GM12878 (cell line): ENCODE results near the gene PIK3R5. TPM values are rescaled to one million over a fixed set of nuclear protein-coding genes. Genes with fewer than 3 reads are reported as not detected.

Experiments
- ATAC-seq: fragments of 200-7000 bp; cut with Tn5 transposase; 3 replicates; pipeline ENCODE4 v1.9.1; 2020; ENCODE audit warnings: mild to moderate bottlenecking, moderate library complexity
- BruUV-seq: library from RNA; stranded (reverse); fragments of 400-500 nt; replicated peaks from 2 replicates; lab custom pipeline; 2021; lab: Mats Ljungman, UMichigan
- CTCF ChIA-PET: fragments of 300-600 bp; sonication (Branson Sonifier 250); formaldehyde crosslinking; extraction: SDS; loops from one replicate; lab custom pipeline; 2021; ENCODE audit warnings: inconsistent platforms; lab: Yijun Ruan, JAX
- POLR2A ChIA-PET: fragments of 350-600 bp; formaldehyde crosslinking; extraction: SDS; loops from one replicate; lab custom pipeline; 2021; ENCODE audit warnings: inconsistent platforms; lab: Charles Lee
- RAD21 ChIA-PET: fragments of 300-600 bp; sonication (Branson Sonifier 250); formaldehyde crosslinking; loops from one replicate; lab custom pipeline; 2023; ENCODE audit warnings: antibody characterized with exemption; ENCODE audit not compliant: unreplicated experiment; lab: Charles Lee
- SMC1A ChIA-PET: fragments of 300-600 bp; sonication (Branson Sonifier 250); formaldehyde crosslinking; loops from one replicate; lab custom pipeline; 2023; ENCODE audit not compliant: unreplicated experiment, uncharacterized antibody; lab: Charles Lee
- DNase-seq: peaks from one replicate; pipeline ENCODE4 v3.0.0-alpha.2; 2011; ENCODE audit warnings: low read depth, low spot score
- FAIRE-seq: peaks from 3 replicates; lab custom pipeline; 2011; peaks lifted over from hg19 to GRCh38; lab: Jason Lieb, UNC
- H2AFZ ChIP-seq: 2 replicates; pipeline ENCODE4 v1.6.0; 2011; ENCODE audit warnings: low read depth, low read length, control low read depth; ENCODE audit not compliant: control insufficient read depth
- H3K27ac ChIP-seq: 2 replicates; pipeline ENCODE4 v1.5.1; 2011; ENCODE audit warnings: control low read depth; ENCODE audit not compliant: control insufficient read depth, insufficient read depth
- H3K27me3 ChIP-seq, 2 experiments: replicated peaks in 1 of 2; 2 replicates each; pipeline versions ENCODE4 v1.6.0 to v1.6.1; 2011; ENCODE audit warnings: low read length in 1 of 2; ENCODE audit not compliant: control insufficient read depth in 2 of 2, insufficient read depth in 2 of 2
- H3K36me3 ChIP-seq, 2 experiments: 2 replicates each; pipeline ENCODE4 v1.5.1; 2011; ENCODE audit warnings: low read length in 1 of 2; ENCODE audit not compliant: control insufficient read depth in 2 of 2, insufficient read depth in 2 of 2
- H3K4me1 ChIP-seq: 2 replicates; pipeline ENCODE4 v1.6.1; 2011; ENCODE audit warnings: mild to moderate bottlenecking, low read length, moderate library complexity, mixed read lengths; ENCODE audit not compliant: control insufficient read depth, insufficient read depth
- H3K4me2 ChIP-seq: 2 replicates; pipeline ENCODE4 v1.6.0; 2011; ENCODE audit warnings: control low read depth; ENCODE audit not compliant: control insufficient read depth, insufficient read depth
- H3K4me3 ChIP-seq: fragments of 200-600 bp; sonication (generic); 2 replicates; pipeline ENCODE4 v1.5.1; 2016
- H3K79me2 ChIP-seq: 2 replicates; pipeline ENCODE4 v1.6.0; 2011; ENCODE audit warnings: low read length; ENCODE audit not compliant: control insufficient read depth, insufficient read depth
- H3K9ac ChIP-seq: 2 replicates; pipeline ENCODE4 v1.8.0; 2011; ENCODE audit warnings: low read length, control low read depth, mixed read lengths; ENCODE audit not compliant: control insufficient read depth, insufficient read depth
- H3K9me3 ChIP-seq: replicated peaks from 3 replicates; pipeline ENCODE4 v1.5.1; 2011; ENCODE audit warnings: mild to moderate bottlenecking, low read length; ENCODE audit not compliant: control insufficient read depth, insufficient read depth
- H4K20me1 ChIP-seq: 2 replicates; pipeline ENCODE4 v1.6.0; 2011; ENCODE audit not compliant: control insufficient read depth, insufficient read depth
- CHD2 ChIP-seq: IDR thresholded peaks from 2 replicates; pipeline ENCODE4 v1.6.1; 2011; ENCODE audit warnings: low read depth, low read length, improper control_type of control experiment, borderline replicate concordance
- EED ChIP-seq: sonication (generic); IDR thresholded peaks from 2 replicates; pipeline ENCODE4 v1.6.1; 2016; ENCODE audit warnings: antibody characterized with exemption, low read depth
- SUZ12 ChIP-seq: fragments of 200-600 bp; sonication (generic); IDR thresholded peaks from one replicate; pipeline ENCODE4 v1.6.1; 2018; ENCODE audit warnings: antibody characterized with exemption, mild to moderate bottlenecking; ENCODE audit not compliant: unreplicated experiment
- ZNF274 ChIP-seq: IDR thresholded peaks from one replicate; pipeline ENCODE4 v1.8.0; 2011; ENCODE audit not compliant: insufficient read length, insufficient read depth
- WGBS: methylation state at CpG from one replicate; pipeline ENCODE4 v1.1.6; 2016; ENCODE audit warnings: low lambda C conversion rate; ENCODE audit not compliant: insufficient replicate concordance, insufficient coverage; ENCODE audit errors: missing lambda C conversion rate; 5-methylcytosine and 5-hydroxymethylcytosine counted together
- in situ Hi-C: fragments of 300-500 bp; cut with MboI; formaldehyde crosslinking; loops from 9 replicates; pipeline ENCODE4 v1.14.3; 2018; ENCODE audit warnings: mixed read lengths
- intact Hi-C: fragments of 100-400 bp; cut with micrococcal nuclease; formaldehyde crosslinking; loops from one replicate; pipeline ENCODE4 v1.14.2; 2022; ENCODE audit not compliant: unreplicated experiment
- polyA plus RNA-seq, 11 experiments: library from polyadenylated mRNA; depleted of rRNA in 4 of 11; unstranded in 6 of 11; stranded (reverse) in 5 of 11; fragments of >200 nt; fragmentation: Nextera tagmentation in 4 of 11; fragmentation: Illumina TruSeq in 1 of 11; extraction: Ambion mirVana in 4 of 11; extraction: Trizol in 1 of 11; gene quantifications; 1 replicate in 1 of 11; 2 replicates in 10 of 11; pipeline versions ENCODE4 v1.2.1 to v1.2.3, GENCODE V29; 2011 to 2016; ENCODE audit warnings: inconsistent platforms in 2 of 11, missing spikeins in 2 of 11, low read depth in 1 of 11
- total RNA-seq, 4 experiments: library from RNA; depleted of rRNA in 3 of 4; stranded (reverse); fragments of >200 nt in 3 of 4; fragmentation: Illumina TruSeq in 1 of 4; extraction: Trizol in 1 of 4; gene quantifications; 2 replicates each; pipeline versions ENCODE4 v1.2.1 to v1.2.3, GENCODE V29; 2013 to 2021
- TF ChIP-seq, protein P1 (sequence below): fragments of 450-650 bp; conservative IDR thresholded peaks from 2 replicates; pipeline ENCODE4 v1.6.1; 2017; ENCODE audit warnings: mild to moderate bottlenecking, moderate library complexity

The PIK3R5 gene
- total and polyA plus RNA-seq, 10 of the 15 experiments (the other 5 are each of a cell fraction or from before 2014, with no cell fraction given), result 9.5 to 50.8 (median 35.5) TPM

- no peaks in the 10 kb centered on the region for H3K79me2 ChIP-seq
- POLR2A ChIA-PET, result interaction anchor here (0.5 kb wide), 1 partner anchor 95 kb away, joined by 4 read pairs; no protein-coding TSS in a partner anchor
- no peak for ATAC-seq
- no TSS peak for BruUV-seq
- TF ChIP-seq CHD2, result no peak
- no peak for TF ChIP-seq ZNF274
- peak; percentile 95 for TF ChIP-seq SUZ12
- TF ChIP-seq, protein P1, sequence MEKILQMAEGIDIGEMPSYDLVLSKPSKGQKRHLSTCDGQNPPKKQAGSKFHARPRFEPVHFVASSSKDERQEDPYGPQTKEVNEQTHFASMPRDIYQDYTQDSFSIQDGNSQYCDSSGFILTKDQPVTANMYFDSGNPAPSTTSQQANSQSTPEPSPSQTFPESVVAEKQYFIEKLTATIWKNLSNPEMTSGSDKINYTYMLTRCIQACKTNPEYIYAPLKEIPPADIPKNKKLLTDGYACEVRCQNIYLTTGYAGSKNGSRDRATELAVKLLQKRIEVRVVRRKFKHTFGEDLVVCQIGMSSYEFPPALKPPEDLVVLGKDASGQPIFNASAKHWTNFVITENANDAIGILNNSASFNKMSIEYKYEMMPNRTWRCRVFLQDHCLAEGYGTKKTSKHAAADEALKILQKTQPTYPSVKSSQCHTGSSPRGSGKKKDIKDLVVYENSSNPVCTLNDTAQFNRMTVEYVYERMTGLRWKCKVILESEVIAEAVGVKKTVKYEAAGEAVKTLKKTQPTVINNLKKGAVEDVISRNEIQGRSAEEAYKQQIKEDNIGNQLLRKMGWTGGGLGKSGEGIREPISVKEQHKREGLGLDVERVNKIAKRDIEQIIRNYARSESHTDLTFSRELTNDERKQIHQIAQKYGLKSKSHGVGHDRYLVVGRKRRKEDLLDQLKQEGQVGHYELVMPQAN, result no peak
- no peak for TF ChIP-seq EED
- TF ChIP-seq, all 136 proteins: peak for 1
- ChIA-PET SMC1A (interaction anchor here (2.1 kb wide), 1 partner anchor 593 kb away, joined by 5 read pairs; no protein-coding TSS in a partner anchor), CTCF (interaction anchor here (0.5 to 1.6 kb wide), 5 partner anchors 15 to 526 kb away, joined by 3 read pairs; no protein-coding TSS in a partner anchor), RAD21 (interaction anchor here (1.3 to 1.5 kb wide), 2 partner anchors 288 to 519 kb away, joined by 3 to 6 read pairs; no protein-coding TSS in a partner anchor)
- H2AFZ ChIP-seq, result no peak overlapping the region
- intact Hi-C loops (no loop called here), in situ Hi-C loops (no loop called here)
- no peak overlapping the region; the same call in 1 of the 2 replicates for H3K4me3 ChIP-seq
- H3K27ac ChIP-seq, result no peak overlapping the region
- 14% methylated on average over 64 of the region's 90 CpGs for WGBS
- H3K36me3 ChIP-seq, result no peaks in the 10 kb centered on the region
- no peaks in the 10 kb centered on the region for H4K20me1 ChIP-seq
- FAIRE-seq, result no peak
- DNase-seq, result no peak
- peaks cover 12 to 19% of the 10 kb centered on the region in 2 experiments for H3K27me3 ChIP-seq
- H3K4me2 ChIP-seq, result peak overlapping the region; percentile 69; the same call in 1 of the 2 replicates
- no peaks in the 10 kb centered on the region; the same call in 1 of the 3 replicates for H3K9me3 ChIP-seq
- H3K4me1 ChIP-seq, result peaks cover 6% of the 10 kb centered on the region; the same call in 1 of the 2 replicates
- H3K9ac ChIP-seq, result no peak overlapping the region
These were observed 38.0 kb upstream of the PIK3R5 start for GRCh38 chr17:9003355-9004131.
